Prostate gland (tissue), 2 donors: Measurements from ENCODE around the gene TRIM39. TPM values are rescaled to one million over a fixed set of nuclear protein-coding genes. Genes with fewer than 3 reads are reported as not detected.

Experiments used
- DNase-seq: peaks from one replicate; pipeline ENCODE4 v3.0.0-alpha.2; 2019; ENCODE audit warnings: low spot score
- H3K27ac ChIP-seq, 2 donors: fragments of 200-600 bp; sonication (generic); 2 replicates each; pipeline ENCODE4 v1.5.1; 2017 to 2019
- H3K27me3 ChIP-seq: fragments of 200-600 bp; sonication (generic); replicated peaks from 2 replicates; pipeline ENCODE4 v1.5.1; 2019; ENCODE audit not compliant: insufficient read depth
- H3K36me3 ChIP-seq, 2 donors: fragments of 200-600 bp; sonication (generic); 1 replicate in 1 of 2; 2 replicates in 1 of 2; pipeline versions ENCODE4 v1.5.1 to v1.8.1; 2017 to 2019
- H3K4me1 ChIP-seq: fragments of 200-600 bp; sonication (generic); replicated peaks from 2 replicates; pipeline ENCODE4 v1.5.1; 2019
- H3K4me3 ChIP-seq, 2 donors: fragments of 200-600 bp; sonication (generic); 2 replicates each; pipeline ENCODE4 v1.5.1; 2017 to 2019
- H3K9me3 ChIP-seq: fragments of 200-600 bp; sonication (generic); 2 replicates; pipeline ENCODE4 v1.5.1; 2017
- POLR2A ChIP-seq: fragments of 450-650 bp; IDR thresholded peaks from one replicate; pipeline ENCODE4 v1.6.1; 2016; ENCODE audit warnings: antibody characterized with exemption, mild to moderate bottlenecking
- POLR2AphosphoS5 ChIP-seq: sonication (generic); formaldehyde crosslinking; IDR thresholded peaks from one replicate; pipeline ENCODE4 v1.6.1; 2017; ENCODE audit warnings: antibody characterized with exemption
- WGBS: methylation state at CpG from one replicate; pipeline ENCODE4 v1.1.5; 2018; 5-methylcytosine and 5-hydroxymethylcytosine counted together
- intact Hi-C: fragments of 100-400 bp; cut with DNase I; formaldehyde crosslinking; loops from one replicate; pipeline ENCODE4 v1.14.2; 2022
- total RNA-seq, 2 donors: library from RNA; depleted of rRNA; stranded (reverse); fragments of >200 nt; gene quantifications; one replicate each; pipeline ENCODE4 v1.1.0, GENCODE V29; 2016
- TF ChIP-seq, protein P1 (sequence below), 4 experiments: fragments of 200-600 bp in 2 of 4; fragments of 450-650 bp in 2 of 4; sonication (generic) in 2 of 4; IDR thresholded peaks; 1 replicate in 3 of 4; 2 replicates in 1 of 4; pipeline ENCODE4 v1.5.1; 2016 to 2019; ENCODE audit warnings: antibody characterized with exemption in 4 of 4, mild to moderate bottlenecking in 2 of 4, moderate library complexity in 2 of 4

Gene TRIM39
- total RNA-seq, 2 donors from 2014 or later, result 15.2 to 27.7 TPM

DNA sequence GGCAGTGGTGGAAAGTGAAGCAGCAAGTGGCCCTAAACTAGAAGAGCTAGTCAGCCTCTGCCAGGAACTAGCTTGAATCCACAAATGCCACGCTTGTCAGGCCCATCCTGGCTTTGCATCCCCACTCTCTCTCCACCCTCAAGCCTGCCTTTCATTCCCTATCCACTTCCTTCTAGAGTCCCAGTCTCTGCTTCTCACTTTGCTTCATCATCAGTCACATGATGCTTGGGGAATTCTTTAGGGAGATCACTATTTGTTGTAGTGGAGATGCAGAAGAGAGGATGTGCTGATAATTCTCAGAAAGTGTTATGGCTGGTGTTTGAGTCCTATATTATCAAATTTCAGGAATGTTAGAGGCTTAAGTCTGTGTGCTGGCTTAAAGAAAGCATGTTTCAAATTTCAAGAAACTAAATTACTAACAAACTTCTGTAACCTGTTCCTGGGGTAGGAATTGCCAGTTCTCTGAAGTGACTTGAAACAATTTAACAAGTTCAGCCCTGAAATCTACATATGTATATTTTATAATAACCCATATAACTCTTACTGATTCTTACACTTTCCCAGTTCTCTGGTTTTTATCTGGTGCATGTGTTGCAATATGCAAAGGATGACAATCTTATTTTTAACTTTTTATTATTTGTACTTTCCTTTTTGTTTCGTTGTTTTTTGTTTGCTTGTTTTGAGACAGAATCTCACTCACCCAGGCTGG, 7.5 kb downstream of the TRIM39 start:
- no peak for DNase-seq
- no peaks in the 10 kb centered on the region for H3K36me3 ChIP-seq
- H3K27ac ChIP-seq, result no peak overlapping the region
- TF ChIP-seq POLR2AphosphoS5 (no peak), POLR2A (no peak)
- TF ChIP-seq, protein P1, sequence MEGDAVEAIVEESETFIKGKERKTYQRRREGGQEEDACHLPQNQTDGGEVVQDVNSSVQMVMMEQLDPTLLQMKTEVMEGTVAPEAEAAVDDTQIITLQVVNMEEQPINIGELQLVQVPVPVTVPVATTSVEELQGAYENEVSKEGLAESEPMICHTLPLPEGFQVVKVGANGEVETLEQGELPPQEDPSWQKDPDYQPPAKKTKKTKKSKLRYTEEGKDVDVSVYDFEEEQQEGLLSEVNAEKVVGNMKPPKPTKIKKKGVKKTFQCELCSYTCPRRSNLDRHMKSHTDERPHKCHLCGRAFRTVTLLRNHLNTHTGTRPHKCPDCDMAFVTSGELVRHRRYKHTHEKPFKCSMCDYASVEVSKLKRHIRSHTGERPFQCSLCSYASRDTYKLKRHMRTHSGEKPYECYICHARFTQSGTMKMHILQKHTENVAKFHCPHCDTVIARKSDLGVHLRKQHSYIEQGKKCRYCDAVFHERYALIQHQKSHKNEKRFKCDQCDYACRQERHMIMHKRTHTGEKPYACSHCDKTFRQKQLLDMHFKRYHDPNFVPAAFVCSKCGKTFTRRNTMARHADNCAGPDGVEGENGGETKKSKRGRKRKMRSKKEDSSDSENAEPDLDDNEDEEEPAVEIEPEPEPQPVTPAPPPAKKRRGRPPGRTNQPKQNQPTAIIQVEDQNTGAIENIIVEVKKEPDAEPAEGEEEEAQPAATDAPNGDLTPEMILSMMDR (IDR thresholded peaks at IDR 0.05), result no peak
- intact Hi-C loops, result no loop called here
- H3K4me1 ChIP-seq, result no peaks in the 10 kb centered on the region
- WGBS, result 83% methylated on average over 2 of the region's 2 CpGs
- no peaks in the 10 kb centered on the region for H3K9me3 ChIP-seq
- no peaks in the 10 kb centered on the region for H3K27me3 ChIP-seq
- H3K4me3 ChIP-seq, result no peak overlapping the region

DNA sequence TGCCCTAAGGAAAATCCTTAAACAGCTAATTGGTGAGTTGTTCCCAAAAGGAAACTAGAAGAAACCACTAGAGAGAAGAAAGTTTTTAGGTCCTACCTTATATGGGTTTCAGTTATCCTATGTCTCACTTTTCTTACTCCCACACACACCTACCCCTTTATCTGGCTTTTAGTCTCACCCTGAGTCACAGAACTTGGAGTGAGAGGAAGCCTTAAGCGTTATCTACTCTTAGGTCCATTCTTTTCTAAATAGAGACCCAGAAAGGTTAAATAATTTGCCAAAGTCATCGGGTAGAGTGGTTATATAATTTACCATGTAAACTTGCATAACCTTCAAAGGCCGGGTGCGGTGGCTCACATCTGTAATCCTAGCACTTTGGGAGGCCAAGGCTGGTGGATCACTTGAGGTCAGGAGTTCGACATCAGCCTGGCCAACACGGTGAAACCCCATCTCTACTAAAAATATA, 13.9 kb downstream of the TRIM39 start:
- Histone ChIP-seq H3K4me3 (no peak overlapping the region), H3K27ac (no peak overlapping the region), H3K4me1 (no peaks in the 10 kb centered on the region), H3K27me3 (no peaks in the 10 kb centered on the region), H3K9me3 (no peaks in the 10 kb centered on the region), H3K36me3 (no peaks in the 10 kb centered on the region)
- DNase-seq, result no peak
- intact Hi-C loops, result no loop called here
- 89% methylated on average over 6 of the region's 6 CpGs for WGBS
- TF ChIP-seq, protein P1 (IDR thresholded peaks at IDR 0.05), result no peak
- TF ChIP-seq POLR2AphosphoS5 (no peak), POLR2A (no peak)

DNA sequence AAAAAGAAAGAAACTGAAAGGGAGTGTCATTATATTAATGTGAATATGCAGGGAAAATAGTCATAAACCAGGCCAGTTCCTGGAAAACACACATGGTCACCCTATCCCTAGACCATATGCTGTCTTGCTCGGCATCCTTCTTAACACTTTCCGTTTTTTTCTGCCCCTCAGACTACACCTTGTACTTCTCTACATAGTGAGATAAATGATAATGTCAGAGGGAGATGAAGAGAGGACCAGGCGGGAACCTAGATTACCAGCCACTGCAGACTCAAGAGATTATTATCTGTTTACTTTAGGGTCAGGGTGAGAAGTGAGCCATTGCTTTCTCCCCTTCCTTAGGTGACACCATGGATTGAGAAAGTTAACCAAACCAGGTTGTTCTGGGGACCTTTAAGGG, 14.5 kb downstream of the TRIM39 start:
- TF ChIP-seq, protein P1 (IDR thresholded peaks at IDR 0.05), result no peak
- TF ChIP-seq POLR2A (no peak), POLR2AphosphoS5 (no peak)
- 83% methylated on average over 3 of the region's 3 CpGs for WGBS
- Histone ChIP-seq H3K9me3 (no peaks in the 10 kb centered on the region), H3K27ac (no peak overlapping the region), H3K27me3 (no peaks in the 10 kb centered on the region), H3K4me3 (no peak overlapping the region), H3K36me3 (no peaks in the 10 kb centered on the region), H3K4me1 (no peaks in the 10 kb centered on the region)
- intact Hi-C loops, result no loop called here
- DNase-seq, result no peak

DNA sequence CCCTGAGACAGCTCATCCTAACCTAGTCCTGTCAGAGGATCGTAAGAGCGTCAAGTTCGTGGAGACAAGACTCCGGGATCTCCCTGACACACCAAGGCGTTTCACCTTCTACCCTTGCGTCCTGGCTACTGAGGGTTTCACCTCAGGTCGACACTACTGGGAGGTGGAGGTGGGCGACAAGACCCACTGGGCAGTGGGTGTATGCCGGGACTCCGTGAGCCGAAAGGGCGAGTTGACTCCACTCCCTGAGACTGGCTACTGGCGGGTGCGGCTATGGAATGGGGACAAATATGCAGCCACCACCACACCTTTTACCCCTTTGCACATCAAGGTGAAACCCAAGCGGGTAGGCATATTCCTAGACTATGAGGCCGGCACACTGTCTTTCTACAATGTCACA, 15.0 kb downstream of the TRIM39 start:
- H3K27me3 ChIP-seq, result no peaks in the 10 kb centered on the region
- intact Hi-C loops, result no loop called here
- H3K4me1 ChIP-seq, result no peaks in the 10 kb centered on the region
- peaks cover 0 to under 1% of the 10 kb centered on the region in 2 donors for H3K36me3 ChIP-seq
- no peaks in the 10 kb centered on the region for H3K9me3 ChIP-seq
- DNase-seq, result no peak
- WGBS, result 95% methylated on average over 16 of the region's 16 CpGs
- H3K4me3 ChIP-seq, result no peak overlapping the region
- H3K27ac ChIP-seq, result no peak overlapping the region
- TF ChIP-seq, protein P1 (IDR thresholded peaks at IDR 0.05), result no peak
- no peak for TF ChIP-seq POLR2AphosphoS5
- no peak for TF ChIP-seq POLR2A
